OCI-LY3 (cell line): ENCODE results near the gene PRKCE.

Source experiments
- H2AFZ ChIP-seq: fragments of 200-600, 300-600 bp; shearing (Covaris generic); 2 replicates; pipeline ENCODE4 v1.6.0; 2014; ENCODE audit warnings: antibody characterized with exemption, low read depth, low read length
- H3K27ac ChIP-seq: fragments of 200-600, 300-600 bp; sonication (generic); 2 replicates; pipeline ENCODE4 v1.5.1; 2014; ENCODE audit warnings: mild to moderate bottlenecking, low read length, moderate library complexity, mixed read lengths
- H3K27me3 ChIP-seq: fragments of 200-600, 300-600 bp; sonication (generic); 2 replicates; pipeline ENCODE4 v1.6.1; 2014; ENCODE audit warnings: low read depth, low read length, mixed read lengths
- H3K36me3 ChIP-seq: fragments of 200-600, 300-600 bp; sonication (generic); replicated peaks from 2 replicates; pipeline ENCODE3; 2014; ENCODE audit warnings: low read depth, low read length, mixed read lengths
- H3K4me1 ChIP-seq: fragments of 300-600, 200-600 bp; sonication (generic); 2 replicates; pipeline ENCODE4 v1.6.1; 2014; ENCODE audit warnings: low read length, mixed read lengths
- H3K4me2 ChIP-seq: fragments of 200-600, 300-600 bp; sonication (generic); 2 replicates; pipeline ENCODE4 v1.6.1; 2014; ENCODE audit warnings: low read length, mixed read lengths
- H3K4me3 ChIP-seq: fragments of 300-600, 200-600 bp; sonication (generic); 2 replicates; pipeline ENCODE4 v1.5.1; 2014; ENCODE audit warnings: antibody characterized with exemption, mild to moderate bottlenecking, low read length, moderate library complexity
- H3K79me2 ChIP-seq: fragments of 300-600, 200-600 bp; shearing (Covaris generic); 2 replicates; pipeline ENCODE4 v1.6.1; 2014; ENCODE audit warnings: mild to moderate bottlenecking, low read length, mixed read lengths
- H3K9ac ChIP-seq: fragments of 300-600, 200-600 bp; shearing (Covaris generic); 2 replicates; pipeline ENCODE4 v1.6.0; 2014; ENCODE audit warnings: mild to moderate bottlenecking, low read length, moderate library complexity
- H3K9me3 ChIP-seq: fragments of 200-600, 300-600 bp; shearing (Covaris generic); 2 replicates; pipeline ENCODE4 v1.6.1; 2014; ENCODE audit warnings: low read length, mixed read lengths; ENCODE audit not compliant: insufficient read depth
- H4K20me1 ChIP-seq: fragments of 200-600, 300-600 bp; sonication (generic); 2 replicates; pipeline ENCODE4 v1.6.1; 2016; ENCODE audit warnings: low read length, mixed read lengths; ENCODE audit not compliant: insufficient read depth
- EZH2phosphoT487 ChIP-seq: fragments of 200-600 bp; shearing (Covaris generic); IDR thresholded peaks from 2 replicates; pipeline ENCODE4 v1.6.1; 2018; ENCODE audit warnings: antibody characterized with exemption, mixed run types, low read depth
- TF ChIP-seq, protein P1 (sequence below): fragments of 200-600, 300-600 bp; sonication (generic); IDR thresholded peaks from 2 replicates; pipeline ENCODE4 v1.5.1; 2014; ENCODE audit warnings: antibody characterized with exemption, low read length, low read depth

Gene PRKCE

GRCh38 chr2:46016091-46016490, 364.6 kb downstream of the PRKCE start:
- Histone ChIP-seq H3K27me3 (no peaks in the 10 kb centered on the region), H3K4me2 (no peak overlapping the region), H3K36me3 (no peaks in the 10 kb centered on the region), H3K79me2 (no peaks in the 10 kb centered on the region), H4K20me1 (no peaks in the 10 kb centered on the region), H3K4me3 (no peak overlapping the region), H3K27ac (no peak overlapping the region), H3K4me1 (peaks cover 7% of the 10 kb centered on the region), H2AFZ (no peak overlapping the region), H3K9me3 (no peaks in the 10 kb centered on the region), H3K9ac (no peak overlapping the region)
- TF ChIP-seq EZH2phosphoT487, result no peak
- TF ChIP-seq, protein P1, sequence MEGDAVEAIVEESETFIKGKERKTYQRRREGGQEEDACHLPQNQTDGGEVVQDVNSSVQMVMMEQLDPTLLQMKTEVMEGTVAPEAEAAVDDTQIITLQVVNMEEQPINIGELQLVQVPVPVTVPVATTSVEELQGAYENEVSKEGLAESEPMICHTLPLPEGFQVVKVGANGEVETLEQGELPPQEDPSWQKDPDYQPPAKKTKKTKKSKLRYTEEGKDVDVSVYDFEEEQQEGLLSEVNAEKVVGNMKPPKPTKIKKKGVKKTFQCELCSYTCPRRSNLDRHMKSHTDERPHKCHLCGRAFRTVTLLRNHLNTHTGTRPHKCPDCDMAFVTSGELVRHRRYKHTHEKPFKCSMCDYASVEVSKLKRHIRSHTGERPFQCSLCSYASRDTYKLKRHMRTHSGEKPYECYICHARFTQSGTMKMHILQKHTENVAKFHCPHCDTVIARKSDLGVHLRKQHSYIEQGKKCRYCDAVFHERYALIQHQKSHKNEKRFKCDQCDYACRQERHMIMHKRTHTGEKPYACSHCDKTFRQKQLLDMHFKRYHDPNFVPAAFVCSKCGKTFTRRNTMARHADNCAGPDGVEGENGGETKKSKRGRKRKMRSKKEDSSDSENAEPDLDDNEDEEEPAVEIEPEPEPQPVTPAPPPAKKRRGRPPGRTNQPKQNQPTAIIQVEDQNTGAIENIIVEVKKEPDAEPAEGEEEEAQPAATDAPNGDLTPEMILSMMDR, result no peak

GRCh38 chr2:46018773-46019591, 367.5 kb downstream of the PRKCE start:
- Histone ChIP-seq H3K79me2 (no peaks in the 10 kb centered on the region), H3K27ac (no peak overlapping the region), H3K36me3 (no peaks in the 10 kb centered on the region), H3K4me1 (peaks cover 5% of the 10 kb centered on the region), H3K4me2 (no peak overlapping the region), H3K4me3 (no peak overlapping the region), H3K9ac (no peak overlapping the region), H4K20me1 (no peaks in the 10 kb centered on the region), H3K9me3 (no peaks in the 10 kb centered on the region), H3K27me3 (no peaks in the 10 kb centered on the region), H2AFZ (no peak overlapping the region)
- TF ChIP-seq EZH2phosphoT487, result no peak
- TF ChIP-seq, protein P1, result no peak

- Histone ChIP-seq H4K20me1 (no peaks in the 10 kb centered on the region), H3K27ac (no peak overlapping the region)
Measured at GRCh38 chr2:46020416-46020815, 368.9 kb downstream of the PRKCE start.

DNA sequence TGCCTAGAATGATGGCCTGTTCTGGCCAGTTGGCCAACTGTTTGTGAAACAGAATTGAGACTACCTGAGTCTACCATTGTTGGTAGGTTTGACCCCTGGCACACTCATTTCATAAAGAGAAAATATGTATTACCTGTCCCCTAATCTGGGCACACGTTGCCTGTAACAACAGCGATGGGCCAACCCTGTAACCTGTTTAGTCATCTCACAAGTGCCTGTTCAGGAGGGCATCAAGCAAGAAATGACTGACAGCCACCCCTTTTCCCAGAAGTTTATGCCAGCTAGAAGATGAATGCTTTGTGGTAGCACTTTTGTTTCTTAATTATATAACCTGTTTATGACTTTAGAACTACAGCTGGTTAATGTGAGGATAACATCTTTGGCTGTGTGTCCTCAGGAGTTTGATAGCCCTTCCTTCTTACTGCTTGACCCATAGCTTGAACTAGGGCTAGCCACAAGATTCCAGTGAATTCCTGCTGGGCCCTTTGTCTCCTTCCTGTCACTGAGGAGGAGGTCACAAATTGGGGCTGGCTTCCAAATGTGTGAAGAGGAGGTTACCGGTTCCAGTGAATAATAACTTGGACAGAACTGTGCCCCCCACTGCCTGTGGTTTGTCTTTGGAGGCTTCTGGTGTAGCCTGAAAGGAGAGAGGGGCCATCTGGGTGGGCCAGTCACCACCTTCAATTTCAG, 371.8 kb downstream of the PRKCE start:
- Histone ChIP-seq H3K4me1 (no peaks in the 10 kb centered on the region), H3K79me2 (no peaks in the 10 kb centered on the region), H3K27me3 (no peaks in the 10 kb centered on the region; the same call in 1 of the 2 replicates), H3K4me3 (no peak overlapping the region), H3K9ac (no peak overlapping the region), H3K36me3 (no peaks in the 10 kb centered on the region), H3K4me2 (no peak overlapping the region), H3K9me3 (no peaks in the 10 kb centered on the region), H2AFZ (no peak overlapping the region), H4K20me1 (no peaks in the 10 kb centered on the region), H3K27ac (no peak overlapping the region)
- TF ChIP-seq, protein P1, result no peak
- TF ChIP-seq EZH2phosphoT487, result no peak

More at GRCh38 chr2:46020416-46020815, 368.9 kb downstream of the PRKCE start:
- H3K9me3 ChIP-seq, result no peaks in the 10 kb centered on the region
- peaks cover 3% of the 10 kb centered on the region for H3K4me1 ChIP-seq
- H3K9ac ChIP-seq, result no peak overlapping the region
- TF ChIP-seq, protein P1, result no peak
- H3K27me3 ChIP-seq, result no peaks in the 10 kb centered on the region
- no peak overlapping the region for H3K4me3 ChIP-seq
- H3K79me2 ChIP-seq, result no peaks in the 10 kb centered on the region
- no peak overlapping the region for H3K4me2 ChIP-seq
- H2AFZ ChIP-seq, result no peak overlapping the region
- no peaks in the 10 kb centered on the region for H3K36me3 ChIP-seq
